ENCODE results near the gene BRCA1.

The BRCA1 gene

DNA sequence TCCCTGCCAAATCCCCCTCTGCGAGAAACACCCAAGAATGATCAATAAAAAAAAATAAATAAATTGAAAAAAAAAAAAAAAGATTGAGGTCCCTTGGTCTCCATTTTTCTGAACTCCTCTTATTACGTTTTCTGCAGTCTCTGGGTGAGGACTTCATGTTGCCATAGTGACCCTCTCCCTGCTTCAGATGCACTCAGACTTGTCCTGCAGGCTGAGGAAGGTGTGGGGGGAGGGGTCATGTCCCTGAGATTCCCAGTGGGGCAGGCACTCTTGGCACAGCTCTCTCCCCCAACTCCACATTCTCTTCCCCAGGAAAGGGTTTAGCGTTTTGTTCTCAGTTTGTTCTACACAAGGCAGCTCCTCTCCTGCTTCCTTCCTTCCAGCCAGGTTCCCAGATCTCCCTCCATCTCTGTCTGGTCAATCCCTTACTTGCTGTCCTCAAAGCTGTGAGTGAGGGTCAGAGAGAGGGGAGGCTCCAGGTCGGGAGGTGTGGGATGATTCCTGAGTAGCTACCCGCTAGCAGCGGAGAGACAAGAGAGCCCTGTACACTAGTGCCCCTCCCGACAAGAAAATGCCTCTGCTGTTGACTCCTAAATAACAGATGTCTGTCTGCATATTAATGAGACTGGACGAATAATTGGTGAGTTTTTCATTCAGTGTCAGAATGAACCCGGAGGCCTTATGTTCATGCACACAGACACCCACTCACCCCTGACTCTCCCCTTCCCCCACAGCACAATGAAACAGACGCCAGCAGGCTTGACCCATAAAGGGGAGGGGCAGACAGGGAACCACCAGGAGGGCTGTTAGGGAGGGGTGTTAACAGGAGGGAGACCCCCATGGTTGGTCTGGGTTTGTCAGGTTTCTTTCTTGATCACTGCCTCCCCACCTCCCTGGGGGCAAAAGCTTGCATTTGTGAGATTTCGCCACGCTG is 90.9 kb downstream of the BRCA1 start:
- Histone ChIP-seq H3K4me3 (ENCODE audit: low read depth, low read length) (no peak overlapping the region), H3K36me3 (ENCODE audit: control insufficient read depth in 1 of 2, insufficient read depth in 2 of 2, low read length in 2 of 2) (no peaks in the 10 kb centered on the region), H2BK5ac (ENCODE audit: low read depth, low read length, poor library complexity) (no peak overlapping the region), H2BK120ac (ENCODE audit: insufficient read depth, low read length, poor library complexity) (peak overlapping the region; percentile 5), H3K4ac (ENCODE audit: low read depth, low read length) (no peak overlapping the region), H2BK12ac (ENCODE audit: low read length) (no peak overlapping the region), H3K23ac (ENCODE audit: low read length) (no peak overlapping the region), H3K4me2 (ENCODE audit: low read length) (peak overlapping the region; percentile 56), H3K27ac (ENCODE audit: low read depth, low read length) (no peak overlapping the region), H3K79me1 (ENCODE audit: low read length) (no peaks in the 10 kb centered on the region), H3K9me3 (ENCODE audit: insufficient read depth, low read depth, low read length) (no peaks in the 10 kb centered on the region), H4K12ac (ENCODE audit: low read depth, low read length) (no peak overlapping the region), H3K4me1 (ENCODE audit: control insufficient read depth in 1 of 2, insufficient read depth in 2 of 2, low read length in 2 of 2) (peaks cover 8 to 12% of the 10 kb centered on the region in 2 experiments), H3K27me3 (ENCODE audit: insufficient read depth, low read length) (no peaks in the 10 kb centered on the region), H4K91ac (ENCODE audit: low read depth, low read length) (no peak overlapping the region), H3K9ac (ENCODE audit: low read length) (no peak overlapping the region), H3K14ac (ENCODE audit: low read length) (no peak overlapping the region), H3K18ac (ENCODE audit: low read length) (no peak overlapping the region), H3K79me2 (ENCODE audit: control insufficient read depth, insufficient read depth, low read length, poor library complexity) (no peaks in the 10 kb centered on the region), H2AK5ac (ENCODE audit: low read length) (no peak overlapping the region), H4K8ac (ENCODE audit: low read depth, low read length) (peak overlapping the region; percentile 57), H2AFZ (ENCODE audit: insufficient read depth, low read length, poor library complexity) (peak overlapping the region; percentile 11)
- DNase-seq: no peak
- WGBS (ENCODE audit: extremely low coverage, insufficient coverage, insufficient read length): no CpG with 5 or more reads among the region's 12 CpGs

DNA sequence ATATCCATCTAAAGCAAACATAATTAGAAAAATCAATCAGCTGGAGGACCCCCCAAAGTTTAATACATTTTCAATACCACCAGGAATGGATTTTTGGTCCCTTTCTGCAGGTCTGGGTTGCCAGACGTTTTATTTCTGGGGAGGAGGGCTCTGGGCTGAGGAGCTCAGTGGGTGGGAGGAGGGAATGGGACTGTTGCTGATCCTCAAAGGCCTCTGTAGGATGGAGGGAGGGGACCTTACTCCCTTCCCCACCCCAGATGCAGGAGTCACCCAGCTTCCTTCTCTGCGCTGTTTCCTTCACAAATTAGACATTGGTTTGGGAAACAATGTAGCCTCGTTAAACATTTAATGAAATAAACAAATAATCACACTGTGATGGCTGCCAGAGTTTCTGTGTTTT is 93.5 kb downstream of the BRCA1 start:
- H3K79me2 ChIP-seq (ENCODE audit: control insufficient read depth, insufficient read depth, low read length, poor library complexity): no peaks in the 10 kb centered on the region
- H3K4me1 ChIP-seq (ENCODE audit: control insufficient read depth in 1 of 2, insufficient read depth in 2 of 2, low read length in 2 of 2): peaks cover 8 to 12% of the 10 kb centered on the region in 2 experiments
- no peak overlapping the region for H2BK120ac ChIP-seq (ENCODE audit: insufficient read depth, low read length, poor library complexity)
- H3K4me3 ChIP-seq (ENCODE audit: low read depth, low read length): no peak overlapping the region
- no peaks in the 10 kb centered on the region for H3K79me1 ChIP-seq (ENCODE audit: low read length)
- no peak overlapping the region for H3K4me2 ChIP-seq (ENCODE audit: low read length)
- no peaks in the 10 kb centered on the region for H3K9me3 ChIP-seq (ENCODE audit: insufficient read depth, low read depth, low read length)
- no CpG with 5 or more reads among the region's 3 CpGs for WGBS (ENCODE audit: extremely low coverage, insufficient coverage, insufficient read length)
- H3K18ac ChIP-seq (ENCODE audit: low read length): no peak overlapping the region
- H2BK12ac ChIP-seq (ENCODE audit: low read length): no peak overlapping the region
- no peak overlapping the region for H4K8ac ChIP-seq (ENCODE audit: low read depth, low read length)
- no peak for DNase-seq
- H2BK5ac ChIP-seq (ENCODE audit: low read depth, low read length, poor library complexity): no peak overlapping the region
- H4K12ac ChIP-seq (ENCODE audit: low read depth, low read length): no peak overlapping the region
- H3K27me3 ChIP-seq (ENCODE audit: insufficient read depth, low read length): no peaks in the 10 kb centered on the region
- H3K4ac ChIP-seq (ENCODE audit: low read depth, low read length): no peak overlapping the region
- no peaks in the 10 kb centered on the region for H3K36me3 ChIP-seq (ENCODE audit: control insufficient read depth in 1 of 2, insufficient read depth in 2 of 2, low read length in 2 of 2)
- no peak overlapping the region for H2AFZ ChIP-seq (ENCODE audit: insufficient read depth, low read length, poor library complexity)
- no peak overlapping the region for H3K14ac ChIP-seq (ENCODE audit: low read length)
- no peak overlapping the region for H2AK5ac ChIP-seq (ENCODE audit: low read length)
- H3K27ac ChIP-seq (ENCODE audit: low read depth, low read length): no peak overlapping the region
- H3K23ac ChIP-seq (ENCODE audit: low read length): no peak overlapping the region
- H4K91ac ChIP-seq (ENCODE audit: low read depth, low read length): no peak overlapping the region
- no peak overlapping the region for H3K9ac ChIP-seq (ENCODE audit: low read length)

DNA sequence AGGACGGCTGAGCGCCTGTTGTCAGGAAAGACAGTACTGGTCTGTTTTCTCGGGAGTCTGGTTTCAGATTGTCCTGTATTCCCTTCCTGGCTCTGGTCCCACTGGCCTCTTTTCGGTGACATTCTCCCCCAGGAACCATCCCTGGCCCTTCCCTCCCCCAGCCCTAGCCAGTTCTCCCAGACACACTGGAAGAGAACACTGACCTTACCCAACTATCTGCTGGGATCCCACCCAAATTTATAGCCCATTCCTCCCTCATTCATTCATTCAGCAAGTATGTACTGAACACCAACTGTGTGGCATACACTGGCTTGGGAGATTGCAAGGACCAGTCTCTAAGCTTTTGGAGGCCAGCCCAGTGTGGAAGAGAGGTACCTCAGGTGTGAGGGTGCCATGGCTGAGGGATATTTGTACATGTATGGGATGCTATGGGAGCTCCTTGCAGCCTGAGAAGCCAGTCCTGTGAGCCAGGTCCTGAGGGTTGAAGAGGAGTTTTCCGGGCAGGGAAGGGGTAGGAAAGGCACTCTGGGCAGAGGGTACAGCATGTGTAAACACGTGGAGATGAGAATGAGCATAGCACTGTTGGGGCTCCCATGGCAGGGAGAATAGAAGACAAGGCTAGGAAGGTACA is 94.9 kb downstream of the BRCA1 start:
- H3K23ac ChIP-seq (ENCODE audit: low read length): no peak overlapping the region
- H2BK5ac ChIP-seq (ENCODE audit: low read depth, low read length, poor library complexity): no peak overlapping the region
- H3K79me2 ChIP-seq (ENCODE audit: control insufficient read depth, insufficient read depth, low read length, poor library complexity): no peaks in the 10 kb centered on the region
- no peak overlapping the region for H3K14ac ChIP-seq (ENCODE audit: low read length)
- no peak overlapping the region for H2AK5ac ChIP-seq (ENCODE audit: low read length)
- no peak overlapping the region for H4K91ac ChIP-seq (ENCODE audit: low read depth, low read length)
- H2BK120ac ChIP-seq (ENCODE audit: insufficient read depth, low read length, poor library complexity): no peak overlapping the region
- H3K27ac ChIP-seq (ENCODE audit: low read depth, low read length): no peak overlapping the region
- no peak overlapping the region for H2BK12ac ChIP-seq (ENCODE audit: low read length)
- no peak overlapping the region for H4K12ac ChIP-seq (ENCODE audit: low read depth, low read length)
- H3K4ac ChIP-seq (ENCODE audit: low read depth, low read length): no peak overlapping the region
- no peak for DNase-seq
- no peak overlapping the region for H4K8ac ChIP-seq (ENCODE audit: low read depth, low read length)
- H3K9me3 ChIP-seq (ENCODE audit: insufficient read depth, low read depth, low read length): no peaks in the 10 kb centered on the region
- no peaks in the 10 kb centered on the region for H3K36me3 ChIP-seq (ENCODE audit: control insufficient read depth in 1 of 2, insufficient read depth in 2 of 2, low read length in 2 of 2)
- H3K4me1 ChIP-seq (ENCODE audit: control insufficient read depth in 1 of 2, insufficient read depth in 2 of 2, low read length in 2 of 2): peaks cover 8 to 15% of the 10 kb centered on the region in 2 experiments
- H3K79me1 ChIP-seq (ENCODE audit: low read length): no peaks in the 10 kb centered on the region
- no peak overlapping the region for H3K18ac ChIP-seq (ENCODE audit: low read length)
- H3K27me3 ChIP-seq (ENCODE audit: insufficient read depth, low read length): no peaks in the 10 kb centered on the region
- no peak overlapping the region for H3K4me3 ChIP-seq (ENCODE audit: low read depth, low read length)
- H3K4me2 ChIP-seq (ENCODE audit: low read length): no peak overlapping the region
- no peak overlapping the region for H2AFZ ChIP-seq (ENCODE audit: insufficient read depth, low read length, poor library complexity)
- WGBS (ENCODE audit: extremely low coverage, insufficient coverage, insufficient read length): no CpG with 5 or more reads among the region's 6 CpGs
- no peak overlapping the region for H3K9ac ChIP-seq (ENCODE audit: low read length)

DNA sequence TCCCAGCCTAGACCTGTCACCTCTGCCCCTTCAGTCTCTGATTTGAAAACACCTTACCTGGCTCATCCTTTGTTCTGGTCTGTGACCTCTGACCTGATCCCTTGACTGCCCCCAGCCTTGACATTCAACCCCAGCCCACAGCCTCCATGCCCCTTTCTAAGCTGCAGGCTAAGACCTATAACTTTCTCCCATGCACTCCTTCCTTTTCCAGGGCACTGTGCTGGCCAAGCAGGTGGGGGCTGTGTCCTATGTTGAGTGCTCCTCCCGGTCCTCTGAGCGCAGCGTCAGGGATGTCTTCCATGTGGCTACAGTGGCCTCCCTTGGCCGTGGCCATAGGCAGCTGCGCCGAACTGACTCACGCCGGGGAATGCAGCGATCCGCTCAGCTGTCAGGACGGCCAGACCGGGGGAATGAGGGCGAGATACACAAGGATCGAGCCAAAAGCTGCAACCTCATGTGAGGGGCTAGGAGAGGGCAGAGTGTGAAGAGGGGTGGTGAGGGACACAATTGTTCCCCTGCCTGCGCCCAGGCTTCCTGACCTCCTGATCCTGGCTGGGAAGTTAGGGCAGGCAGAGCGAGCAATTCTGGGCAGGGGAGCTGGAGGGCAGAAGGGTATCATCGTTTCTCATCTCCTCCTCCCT is 96.8 kb downstream of the BRCA1 start:
- no peak overlapping the region for H2AFZ ChIP-seq (ENCODE audit: insufficient read depth, low read length, poor library complexity)
- H3K4me2 ChIP-seq (ENCODE audit: low read length): no peak overlapping the region
- H3K27me3 ChIP-seq (ENCODE audit: insufficient read depth, low read length): no peaks in the 10 kb centered on the region
- no peaks in the 10 kb centered on the region for H3K79me2 ChIP-seq (ENCODE audit: control insufficient read depth, insufficient read depth, low read length, poor library complexity)
- no peak overlapping the region for H2AK5ac ChIP-seq (ENCODE audit: low read length)
- H2BK120ac ChIP-seq (ENCODE audit: insufficient read depth, low read length, poor library complexity): no peak overlapping the region
- WGBS (ENCODE audit: extremely low coverage, insufficient coverage, insufficient read length): no CpG with 5 or more reads among the region's 17 CpGs
- no peak overlapping the region for H3K14ac ChIP-seq (ENCODE audit: low read length)
- no peak overlapping the region for H2BK12ac ChIP-seq (ENCODE audit: low read length)
- H3K4me1 ChIP-seq (ENCODE audit: control insufficient read depth in 1 of 2, insufficient read depth in 2 of 2, low read length in 2 of 2): peaks cover 0 to 6% of the 10 kb centered on the region in 2 experiments
- H4K12ac ChIP-seq (ENCODE audit: low read depth, low read length): no peak overlapping the region
- H2BK5ac ChIP-seq (ENCODE audit: low read depth, low read length, poor library complexity): no peak overlapping the region
- H4K8ac ChIP-seq (ENCODE audit: low read depth, low read length): no peak overlapping the region
- H3K27ac ChIP-seq (ENCODE audit: low read depth, low read length): no peak overlapping the region
- H3K36me3 ChIP-seq (ENCODE audit: control insufficient read depth in 1 of 2, insufficient read depth in 2 of 2, low read length in 2 of 2): no peaks in the 10 kb centered on the region
- no peaks in the 10 kb centered on the region for H3K9me3 ChIP-seq (ENCODE audit: insufficient read depth, low read depth, low read length)
- no peak overlapping the region for H3K18ac ChIP-seq (ENCODE audit: low read length)
- peak; percentile 83 to 88 for DNase-seq
- peaks cover 2% of the 10 kb centered on the region for H3K79me1 ChIP-seq (ENCODE audit: low read length)
- H3K4ac ChIP-seq (ENCODE audit: low read depth, low read length): no peak overlapping the region
- no peak overlapping the region for H3K4me3 ChIP-seq (ENCODE audit: low read depth, low read length)
- H3K9ac ChIP-seq (ENCODE audit: low read length): no peak overlapping the region
- no peak overlapping the region for H4K91ac ChIP-seq (ENCODE audit: low read depth, low read length)
- no peak overlapping the region for H3K23ac ChIP-seq (ENCODE audit: low read length)

Data from trophoblast cell (in vitro differentiated cells and primary cell).